Measurements from ENCODE around the gene KAZN.

GRCh38 chr1:15153184-15153841, 554.8 kb downstream of the KAZN start, which contains the start of gene TMEM51:
- TF ChIP-seq CTCF (IDR thresholded peaks at IDR 0.05; ENCODE audit: insufficient read depth, low read depth, low read length) (no peak), EZH2 (IDR thresholded peaks at IDR 0.05; ENCODE audit: insufficient read depth, low read length) (no peak)
